NCI-H1417 (cell line): Measurements from ENCODE around the gene MYLIP.

Experiments used
- DNase-seq, 3 experiments: peaks; one replicate each; lab custom pipeline; 2025; lab: John Stamatoyannopoulos, UW

MYLIP gene

DNA sequence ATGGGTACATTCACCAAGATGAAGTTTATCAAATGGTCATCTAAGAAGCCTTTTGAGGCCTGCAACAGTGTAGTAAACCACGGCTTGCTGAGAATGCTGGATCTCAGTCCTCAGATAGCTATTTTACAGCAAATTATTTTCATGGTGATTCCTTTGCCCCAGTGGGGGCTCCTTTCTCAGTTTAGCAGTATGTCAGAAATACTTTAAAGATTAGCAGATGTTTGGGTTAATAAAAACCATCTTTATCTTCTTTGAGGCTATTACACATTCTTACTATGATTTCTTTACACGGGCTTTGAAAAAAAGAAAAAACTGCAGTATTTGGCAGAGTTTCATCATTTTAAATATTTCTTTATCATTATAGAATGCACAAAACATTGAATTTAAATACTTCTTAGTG, 10.7 kb downstream of the MYLIP start:
- DNase-seq = no peak

DNA sequence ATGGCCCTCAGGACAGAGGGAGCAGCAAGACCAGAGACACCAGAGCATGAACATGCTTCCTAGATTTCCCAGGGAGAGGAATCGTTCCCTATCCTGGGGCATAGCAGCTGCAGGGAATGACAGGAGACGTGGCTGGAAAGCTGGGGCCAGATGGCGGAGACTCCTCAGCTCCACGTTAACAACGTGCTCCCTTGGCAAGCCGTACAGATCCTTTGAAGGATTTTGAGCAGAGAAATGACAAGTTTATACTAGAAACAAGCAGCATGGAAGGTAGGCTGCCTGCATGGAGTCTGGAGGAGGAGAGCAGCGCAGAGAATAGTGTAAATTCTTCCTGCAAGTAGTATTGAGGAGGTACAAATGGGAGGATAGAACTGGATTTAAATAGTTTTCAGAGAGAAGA, 11.7 kb downstream of the MYLIP start:
- no peak for DNase-seq

DNA sequence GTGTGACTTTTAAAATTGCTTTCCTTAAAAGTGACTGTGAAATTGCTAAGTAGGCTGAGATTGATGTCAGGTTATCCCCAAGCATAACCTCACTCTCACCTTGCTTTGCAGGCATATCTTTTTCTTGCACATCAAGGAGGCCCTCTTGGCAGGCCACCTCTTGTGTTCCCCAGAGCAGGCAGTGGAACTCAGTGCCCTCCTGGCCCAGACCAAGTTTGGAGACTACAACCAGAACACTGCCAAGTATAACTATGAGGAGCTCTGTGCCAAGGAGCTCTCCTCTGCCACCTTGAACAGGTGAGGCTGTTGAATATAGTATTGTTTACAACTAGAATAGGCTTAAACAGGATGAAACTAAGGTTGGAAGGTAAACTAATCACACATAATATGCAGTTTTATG, 12.6 kb downstream of the MYLIP start:
- no peak for DNase-seq

DNA sequence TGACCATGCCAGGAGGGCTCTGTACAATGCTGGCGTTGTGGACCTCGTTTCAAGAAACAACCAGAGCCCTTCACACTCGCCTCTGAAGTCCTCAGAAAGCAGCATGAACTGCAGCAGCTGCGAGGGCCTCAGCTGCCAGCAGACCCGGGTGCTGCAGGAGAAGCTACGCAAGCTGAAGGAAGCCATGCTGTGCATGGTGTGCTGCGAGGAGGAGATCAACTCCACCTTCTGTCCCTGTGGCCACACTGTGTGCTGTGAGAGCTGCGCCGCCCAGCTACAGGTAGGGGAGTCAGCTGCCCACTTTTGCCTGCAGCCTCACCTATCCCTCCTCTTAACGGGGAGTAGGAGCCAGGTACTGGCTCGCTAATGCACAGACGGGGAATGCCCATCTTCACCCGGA, 16.2 kb downstream of the MYLIP start:
- no peak for DNase-seq

DNA sequence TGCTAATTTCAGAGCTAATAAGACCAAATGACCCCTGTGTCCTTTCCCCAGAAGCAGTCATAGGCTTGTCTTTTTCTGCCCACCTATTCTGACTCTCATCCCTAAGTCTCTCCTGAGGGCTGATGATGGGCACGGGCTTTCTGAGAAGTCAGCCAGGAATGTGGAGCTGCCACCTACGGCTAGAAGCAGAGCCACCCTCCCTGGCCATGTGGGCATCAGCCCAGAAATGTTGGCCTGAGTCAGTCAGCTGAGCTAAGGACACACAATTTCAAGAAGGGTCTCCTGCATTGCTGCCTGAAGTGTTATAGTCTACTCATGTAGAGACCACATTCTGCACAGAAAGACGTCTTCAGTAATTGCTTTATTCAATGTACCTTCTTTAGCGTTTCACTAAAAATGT, 17.1 kb downstream of the MYLIP start:
- DNase-seq = no peak

DNA sequence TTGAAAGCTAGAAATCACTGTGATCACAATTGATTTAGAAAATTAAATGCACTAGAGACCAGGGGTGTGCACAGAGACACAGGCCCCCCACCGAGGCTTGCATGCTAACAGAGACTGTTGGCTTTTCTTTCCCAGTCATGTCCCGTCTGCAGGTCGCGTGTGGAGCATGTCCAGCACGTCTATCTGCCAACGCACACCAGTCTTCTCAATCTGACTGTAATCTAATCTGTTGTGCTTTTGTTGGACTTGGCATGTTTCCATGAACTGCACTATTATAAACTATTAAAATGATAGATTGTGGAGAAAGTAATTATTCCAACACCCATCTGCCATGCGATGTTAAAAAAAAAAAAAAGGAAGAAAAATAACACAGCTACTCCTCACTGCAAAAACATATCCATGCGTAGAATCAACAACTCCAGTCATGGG, 17.7 kb downstream of the MYLIP start:
- peak in 2 of 3 experiments; percentile 55 to 92 for DNase-seq

DNA sequence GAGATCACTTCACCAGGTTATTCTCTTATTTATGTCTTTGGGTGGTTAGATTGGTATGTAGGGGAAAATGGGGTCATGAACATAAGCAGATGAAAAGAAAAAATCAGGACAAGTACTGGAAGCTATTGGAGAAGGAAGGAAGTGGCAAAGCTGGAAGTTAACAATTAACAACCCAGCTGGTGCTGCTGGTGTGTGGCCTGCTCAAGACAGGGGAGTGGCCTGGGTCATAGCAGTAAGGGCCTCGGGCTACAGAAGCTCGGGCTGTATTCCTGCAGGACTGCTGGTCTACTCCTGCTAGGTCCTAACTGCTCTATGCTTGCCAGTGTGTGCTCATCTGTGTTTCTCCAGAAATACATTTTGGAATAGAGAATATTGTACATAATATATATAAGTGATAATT, 19.6 kb downstream of the MYLIP start:
- DNase-seq = no peak

DNA sequence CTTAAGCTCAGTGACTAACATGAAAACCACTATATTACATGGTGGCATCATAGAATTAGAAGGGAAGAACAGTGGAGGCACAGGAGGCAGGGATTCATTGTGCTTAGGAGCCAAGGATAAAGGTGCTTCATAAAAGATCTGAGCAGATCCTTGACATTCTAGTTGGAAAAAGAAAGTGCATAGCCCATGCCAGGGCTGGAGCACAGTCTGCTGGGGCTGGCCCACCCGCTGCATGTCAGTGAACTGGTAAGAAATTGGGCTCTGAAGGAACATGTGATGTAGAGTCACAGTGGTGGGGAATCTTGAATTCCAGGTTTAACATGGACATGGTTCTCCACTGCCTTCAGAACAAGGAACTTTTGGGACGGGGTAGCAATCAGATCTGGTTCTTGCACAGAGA, 20.4 kb downstream of the MYLIP start:
- DNase-seq = no peak

DNA sequence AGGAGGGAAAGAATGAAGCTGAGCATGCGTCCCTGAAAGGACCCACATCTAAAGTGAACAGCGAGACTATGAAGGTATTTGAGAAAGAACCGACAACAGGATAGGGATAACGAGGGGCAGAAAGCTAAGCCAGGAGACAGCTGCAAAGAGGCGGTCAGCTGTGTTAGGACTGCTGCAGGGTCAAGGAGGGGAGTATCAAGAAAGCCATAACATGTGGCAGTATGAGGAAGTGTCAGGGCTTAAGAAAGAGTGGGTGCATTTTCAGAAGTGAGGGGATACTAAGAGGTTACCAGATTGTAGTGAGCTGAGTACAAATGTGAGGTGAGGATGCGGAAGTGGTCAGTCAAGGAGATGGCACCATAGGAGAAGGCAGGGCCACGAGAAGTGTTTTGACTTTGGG, 21.2 kb downstream of the MYLIP start:
- no peak for DNase-seq

DNA sequence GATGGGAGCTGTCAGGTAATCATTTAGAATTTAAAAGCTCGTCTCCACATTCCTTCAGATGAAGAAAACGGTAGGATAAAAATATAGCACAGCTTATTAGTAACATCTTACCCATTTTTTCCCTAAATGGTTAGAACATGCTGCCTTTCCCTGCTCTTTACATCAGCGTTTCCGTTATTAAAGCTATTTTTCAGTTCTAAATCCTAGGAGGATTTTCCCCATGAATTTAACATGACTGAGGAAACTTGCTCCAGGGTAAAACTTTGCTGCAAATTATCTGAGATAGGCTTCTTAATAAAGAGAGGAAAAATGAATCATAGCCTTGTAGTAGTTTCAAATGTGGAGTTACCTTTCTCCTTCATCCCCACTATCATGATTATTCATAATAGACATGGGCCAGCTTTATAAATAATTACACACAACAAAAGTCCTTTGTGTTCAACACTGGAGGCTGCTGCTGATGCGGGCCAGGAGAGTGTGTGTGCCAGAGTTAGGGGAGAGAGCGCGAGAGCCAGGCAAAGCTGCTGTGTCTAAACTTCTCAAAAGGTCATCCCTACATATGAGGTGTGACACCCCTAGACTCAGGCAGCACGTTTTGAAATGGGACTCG, 24.4 kb downstream of the MYLIP start:
- no peak for DNase-seq

DNA sequence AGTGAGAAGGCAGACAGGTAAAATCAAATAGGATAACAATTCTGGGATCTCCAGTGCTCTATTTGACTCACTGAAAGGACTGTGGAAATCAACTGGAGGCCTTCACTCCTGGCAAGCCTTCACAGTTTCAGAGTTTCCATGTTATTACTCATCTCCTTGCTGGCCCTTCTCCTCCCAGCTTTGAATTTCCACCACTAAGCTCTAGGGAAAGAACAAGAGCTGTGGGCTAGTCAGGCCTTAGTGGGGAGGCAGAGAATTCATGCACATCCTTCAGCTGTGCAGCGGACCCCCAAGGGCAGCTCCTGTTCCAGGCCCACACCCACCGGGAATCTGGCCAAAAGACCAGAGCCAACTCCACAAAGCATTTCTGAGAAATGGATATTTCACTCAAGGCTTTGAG, 26.0 kb downstream of the MYLIP start:
- no peak for DNase-seq

DNA sequence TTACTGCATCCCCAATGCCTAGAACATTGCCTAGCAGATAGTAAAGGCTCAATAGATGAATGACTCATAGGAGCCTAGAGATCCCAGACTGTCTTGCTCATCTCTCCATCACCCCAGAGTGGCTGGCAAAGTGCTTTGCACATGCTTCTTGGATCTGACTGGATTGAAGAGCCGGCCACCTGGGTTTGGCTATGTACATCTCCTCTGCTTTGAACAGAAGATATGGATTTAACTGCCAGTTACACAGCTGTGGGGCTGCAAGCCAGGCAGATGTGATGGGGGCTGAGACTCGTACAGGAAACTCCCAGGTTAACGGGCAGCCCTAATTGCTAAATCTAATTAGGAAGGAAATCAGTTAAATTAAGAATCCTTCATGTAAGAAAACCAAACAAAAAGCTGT, 28.6 kb downstream of the MYLIP start:
- DNase-seq = no peak

DNA sequence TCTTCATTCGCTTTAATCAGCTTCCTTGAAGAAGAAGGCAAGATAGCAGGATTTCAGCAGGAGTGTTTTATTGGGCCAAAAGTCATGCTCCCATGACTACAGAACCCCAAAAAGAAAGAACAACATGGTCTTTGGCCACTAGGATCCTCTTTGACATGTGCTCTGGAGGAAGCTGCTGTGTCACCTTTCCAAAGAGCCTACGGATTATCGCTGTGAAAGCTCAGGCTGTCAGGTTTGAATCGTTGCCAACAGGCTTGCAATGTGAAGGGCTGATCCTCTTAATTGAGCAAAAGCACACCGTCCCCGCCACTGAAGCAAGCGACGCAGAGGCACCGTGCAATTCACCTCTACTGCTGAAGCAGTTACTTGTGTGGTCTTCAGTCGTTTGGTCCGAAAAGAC, 29.0 kb downstream of the MYLIP start:
- peak in 2 of 3 experiments; percentile 5 to 61 for DNase-seq

DNA sequence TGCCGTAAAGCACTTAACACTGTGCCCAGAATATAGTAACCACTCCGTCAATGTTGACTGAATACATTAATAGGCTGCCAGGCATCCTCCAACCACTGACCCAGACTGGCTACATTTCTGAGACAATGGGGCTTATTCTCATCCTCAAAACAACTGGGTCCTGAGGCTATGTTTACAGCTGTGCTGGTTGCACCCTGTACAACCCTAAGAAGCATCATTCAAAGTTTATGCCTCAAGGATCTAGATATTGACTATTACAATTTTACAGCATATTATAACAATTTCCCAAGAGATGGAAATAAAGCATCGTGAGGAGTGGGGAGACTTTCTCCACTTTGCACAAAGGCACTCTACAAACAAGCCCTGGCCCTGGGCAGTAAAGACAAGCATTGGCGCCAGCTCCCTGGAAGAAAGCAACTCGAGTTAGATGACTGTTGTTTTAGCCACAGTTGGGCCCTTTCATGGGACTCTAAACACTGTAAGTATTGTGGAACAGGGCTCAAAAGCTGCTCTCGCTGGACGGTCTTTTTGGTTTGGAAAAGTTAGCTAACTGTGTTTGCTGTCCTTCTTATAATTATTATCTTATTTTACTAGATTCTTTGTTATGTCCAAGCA, 30.2 kb downstream of the MYLIP start:
- no peak for DNase-seq

DNA sequence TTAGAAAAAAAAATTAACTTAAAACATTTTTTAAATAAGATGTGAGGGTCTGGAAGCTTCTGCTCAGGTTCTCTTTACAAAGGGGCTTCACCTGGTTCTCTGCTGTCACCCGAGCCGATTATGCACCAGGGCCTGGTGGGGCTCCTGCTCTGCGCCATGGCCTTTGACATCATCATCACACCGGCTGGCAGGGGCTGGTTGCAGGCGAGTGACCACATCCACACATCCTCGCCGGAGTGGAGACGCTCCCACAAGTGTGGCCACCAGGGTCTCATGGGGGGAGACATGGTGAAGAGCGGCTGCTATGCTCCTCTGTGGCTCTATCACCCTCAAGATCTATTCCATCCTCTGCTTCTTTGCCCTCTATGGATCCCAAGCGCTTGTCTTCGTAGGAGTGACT, 31.9 kb downstream of the MYLIP start:
- no peak for DNase-seq

DNA sequence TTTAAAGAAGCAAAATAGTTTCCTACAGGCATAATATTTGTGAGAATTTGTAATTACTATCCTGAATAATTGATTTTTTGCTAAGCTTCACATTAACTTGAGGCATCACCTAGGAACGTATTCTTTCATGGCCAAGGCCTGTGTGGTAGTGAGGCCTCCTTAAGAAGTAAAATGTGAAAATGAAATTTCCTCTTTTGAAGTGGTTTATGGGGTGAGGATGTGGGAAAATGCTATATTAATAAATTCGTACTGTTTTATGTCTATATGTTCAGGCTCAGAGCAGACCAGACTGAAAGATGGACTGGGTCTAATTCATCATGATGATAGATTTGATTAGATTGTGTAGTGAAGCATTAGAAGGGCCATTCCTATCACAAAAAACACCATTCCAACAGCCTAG, 33.1 kb downstream of the MYLIP start:
- DNase-seq = no peak

DNA sequence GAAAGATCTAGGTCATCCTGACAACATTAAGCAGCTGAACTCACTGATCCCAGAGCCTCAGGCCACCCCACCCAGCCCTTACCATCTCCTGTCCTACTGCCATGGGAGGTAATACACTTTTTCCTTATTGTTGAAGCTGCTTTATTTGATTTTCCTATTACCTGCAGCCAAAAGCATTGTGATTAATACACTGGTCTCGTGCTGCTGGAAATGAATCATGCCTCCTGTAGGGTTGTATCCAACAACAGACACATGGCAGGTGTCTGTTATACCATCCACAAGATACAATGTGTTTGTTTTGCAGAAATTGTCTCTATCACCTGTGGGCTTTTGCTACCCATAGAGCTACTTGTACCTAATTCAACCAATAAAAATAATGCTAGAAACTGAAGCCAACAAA, 34.2 kb downstream of the MYLIP start:
- peak in 2 of 3 experiments; percentile 21 to 72 for DNase-seq

DNA sequence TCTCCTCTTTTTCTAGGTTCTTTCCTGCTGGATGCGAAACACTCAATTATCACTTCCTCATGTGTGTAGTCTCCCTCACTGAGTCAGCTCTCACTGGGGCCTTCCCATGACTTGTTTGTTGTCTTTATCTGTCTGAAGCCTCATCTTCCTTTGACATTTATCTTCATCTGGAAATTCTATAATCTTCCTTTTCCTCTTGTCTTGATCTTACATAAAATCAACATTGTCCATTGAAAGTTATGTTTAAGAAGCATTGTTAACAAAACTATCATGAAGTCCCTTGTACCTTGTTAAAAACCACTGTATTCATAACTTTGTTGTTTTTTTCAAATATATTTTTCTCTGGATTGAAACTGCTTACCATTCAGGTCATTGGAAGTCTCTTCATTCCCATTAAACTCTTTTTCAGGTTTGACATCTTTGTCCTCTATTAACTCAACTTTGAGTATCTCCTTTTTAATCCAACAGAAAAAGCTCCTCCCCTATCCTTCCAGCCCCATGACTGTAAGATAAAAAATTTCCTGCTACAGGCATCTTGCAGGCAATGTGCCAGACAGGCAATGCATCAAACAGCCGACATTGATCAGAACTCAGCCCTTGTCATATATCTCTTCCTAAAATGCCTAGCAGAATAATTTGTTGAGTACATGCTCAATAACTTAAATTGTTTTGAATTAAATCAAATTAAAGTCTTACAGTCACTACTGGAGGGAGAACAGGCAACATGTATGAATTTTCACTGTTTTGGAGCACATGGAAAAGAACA, 34.8 kb downstream of the MYLIP start:
- no peak for DNase-seq

DNA sequence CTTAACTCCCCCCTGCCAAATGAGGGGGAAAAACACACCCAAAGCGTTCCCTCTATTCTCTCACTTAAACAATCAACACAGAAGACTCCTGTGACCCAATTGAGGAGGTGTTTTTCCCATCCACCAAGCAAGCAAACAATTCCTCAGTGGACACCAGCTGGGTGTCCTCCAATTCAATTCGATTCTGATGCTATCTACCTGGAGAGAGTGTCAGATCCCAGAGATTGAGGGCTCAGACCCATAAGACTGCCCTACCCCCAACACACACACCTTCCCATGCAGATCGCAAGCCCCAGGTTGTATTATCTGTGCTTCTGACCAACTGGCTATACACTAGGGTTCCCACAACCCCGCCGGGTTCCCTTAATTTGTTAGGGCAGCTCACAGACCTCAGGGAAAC, 36.8 kb downstream of the MYLIP start:
- DNase-seq = no peak

DNA sequence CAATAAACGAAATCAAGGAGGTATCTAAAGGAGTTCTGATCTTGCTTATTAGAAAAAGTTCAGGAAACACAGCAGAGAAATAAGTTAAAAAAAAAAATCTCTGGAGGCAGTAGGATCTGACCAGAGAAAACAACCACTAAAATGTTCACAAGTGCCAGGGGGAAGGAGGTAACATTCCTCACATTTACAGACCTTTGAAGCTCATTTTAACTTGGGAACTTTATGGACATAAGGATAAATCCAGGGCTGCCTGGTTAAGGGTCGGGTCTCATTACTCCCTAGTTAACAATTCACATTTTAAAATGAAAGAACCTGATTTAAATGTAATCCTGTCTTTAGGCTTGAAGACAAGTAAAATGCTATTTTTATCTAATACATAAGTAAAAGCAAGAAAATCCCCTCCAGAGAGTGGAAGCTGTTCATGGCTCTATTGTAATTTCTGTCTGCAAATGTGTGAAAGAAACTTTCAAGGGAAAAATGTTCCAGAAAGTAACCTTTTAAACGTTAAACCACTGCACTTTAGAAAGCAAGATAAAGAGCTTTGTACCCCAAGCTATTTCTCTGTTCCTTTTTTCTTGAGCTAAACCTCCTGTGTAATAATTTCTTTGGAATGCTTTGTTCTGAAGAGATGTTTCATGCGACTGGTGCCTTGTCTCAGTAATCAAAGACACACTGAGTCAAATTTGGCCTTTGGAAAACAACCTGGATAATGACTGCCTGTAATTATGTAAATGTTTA, 38.2 kb downstream of the MYLIP start:
- DNase-seq = no peak

DNA sequence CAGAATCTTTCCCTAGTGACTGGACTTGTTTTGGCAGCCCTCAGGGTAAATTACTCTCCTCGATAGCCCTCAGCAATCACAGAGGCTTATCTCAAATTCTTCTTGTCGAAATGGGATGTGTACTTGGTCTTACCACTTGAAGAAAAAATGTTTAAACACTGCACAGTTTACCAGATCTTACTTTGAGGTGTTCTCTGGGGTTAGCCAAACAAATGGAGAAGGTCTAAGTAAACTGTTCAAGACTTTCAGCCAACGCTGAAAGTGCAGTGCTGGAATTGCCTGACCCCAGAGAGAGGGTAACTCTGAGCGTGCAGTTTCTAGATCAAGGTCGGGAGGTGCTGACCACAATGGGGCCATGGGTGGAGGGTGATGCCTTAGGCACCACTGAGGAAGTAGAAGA, 39.2 kb downstream of the MYLIP start:
- DNase-seq = no peak

DNA sequence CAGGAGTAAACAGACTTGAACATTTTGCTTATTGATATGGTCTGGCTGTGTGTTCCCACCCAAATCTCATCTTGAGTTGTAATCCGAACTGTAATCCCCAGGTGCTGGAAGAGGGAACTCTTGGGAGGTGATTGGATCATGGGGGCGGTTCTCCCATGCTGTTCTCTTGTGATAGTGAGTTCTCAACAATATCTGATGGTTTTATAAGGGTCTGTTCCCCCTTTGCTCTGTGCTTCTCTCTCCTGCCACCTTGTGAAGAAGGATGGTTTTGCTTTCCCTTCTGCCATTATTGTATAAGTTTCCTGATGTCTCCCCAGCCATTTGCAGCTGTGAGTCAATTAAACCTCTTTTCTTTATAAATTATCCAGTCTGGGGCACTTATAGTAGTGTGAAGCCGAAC, 40.0 kb downstream of the MYLIP start:
- peak; percentile 4 to 60 (median 5) for DNase-seq

DNA sequence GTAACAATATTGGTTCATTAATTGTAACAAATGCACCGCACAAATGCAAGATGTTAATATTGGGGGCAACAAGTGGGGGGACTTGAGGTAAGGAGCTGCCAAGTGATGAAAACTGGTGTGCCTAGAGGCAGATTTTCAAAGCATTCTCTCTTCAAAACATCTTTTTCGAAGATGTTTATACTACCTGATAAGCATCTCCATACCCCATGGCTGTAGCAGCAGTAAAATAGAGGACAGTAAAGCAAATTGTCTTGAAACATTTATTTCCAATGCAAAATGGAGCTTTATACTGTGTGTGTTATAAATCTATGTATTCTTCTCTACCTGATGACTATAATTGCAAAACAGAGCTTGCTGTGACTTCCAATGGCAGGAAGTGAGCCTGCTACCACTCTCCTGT, 42.5 kb downstream of the MYLIP start:
- DNase-seq = no peak
